GM10266 (cell line): ENCODE data around the gene LRRC36.

Experiments
- DNase-seq: peaks from one replicate; pipeline ENCODE4 v3.0.0; 2012; ENCODE audit errors: extremely low spot score
- TF ChIP-seq, protein P1 (sequence below): IDR thresholded peaks from 2 replicates; pipeline ENCODE4 v1.5.1; 2012; ENCODE audit warnings: mild to moderate bottlenecking, low read depth; ENCODE audit not compliant: control insufficient read depth, insufficient read depth; ENCODE audit errors: missing control alignments

Gene LRRC36

DNA sequence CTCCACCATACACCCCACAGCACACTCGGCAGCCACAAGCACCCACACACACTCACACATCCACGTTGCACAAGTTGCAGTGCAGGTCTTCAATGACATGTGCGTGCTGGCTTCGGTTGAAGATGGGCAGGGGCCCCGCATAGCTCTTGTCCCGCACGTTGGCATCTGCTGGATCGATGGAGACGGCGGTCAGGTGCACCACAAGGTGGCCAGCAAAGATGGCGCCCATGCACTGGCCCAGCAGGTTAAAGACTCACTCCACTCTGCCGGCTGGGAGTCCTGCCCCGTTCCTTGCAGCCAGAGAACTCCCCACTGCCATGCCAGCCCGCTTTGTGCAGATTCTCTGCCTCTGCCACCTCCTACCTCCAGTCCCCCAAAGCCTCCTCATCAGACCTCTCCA, 74.3 kb downstream of the LRRC36 start:
- no peak for DNase-seq
- TF ChIP-seq, protein P1, sequence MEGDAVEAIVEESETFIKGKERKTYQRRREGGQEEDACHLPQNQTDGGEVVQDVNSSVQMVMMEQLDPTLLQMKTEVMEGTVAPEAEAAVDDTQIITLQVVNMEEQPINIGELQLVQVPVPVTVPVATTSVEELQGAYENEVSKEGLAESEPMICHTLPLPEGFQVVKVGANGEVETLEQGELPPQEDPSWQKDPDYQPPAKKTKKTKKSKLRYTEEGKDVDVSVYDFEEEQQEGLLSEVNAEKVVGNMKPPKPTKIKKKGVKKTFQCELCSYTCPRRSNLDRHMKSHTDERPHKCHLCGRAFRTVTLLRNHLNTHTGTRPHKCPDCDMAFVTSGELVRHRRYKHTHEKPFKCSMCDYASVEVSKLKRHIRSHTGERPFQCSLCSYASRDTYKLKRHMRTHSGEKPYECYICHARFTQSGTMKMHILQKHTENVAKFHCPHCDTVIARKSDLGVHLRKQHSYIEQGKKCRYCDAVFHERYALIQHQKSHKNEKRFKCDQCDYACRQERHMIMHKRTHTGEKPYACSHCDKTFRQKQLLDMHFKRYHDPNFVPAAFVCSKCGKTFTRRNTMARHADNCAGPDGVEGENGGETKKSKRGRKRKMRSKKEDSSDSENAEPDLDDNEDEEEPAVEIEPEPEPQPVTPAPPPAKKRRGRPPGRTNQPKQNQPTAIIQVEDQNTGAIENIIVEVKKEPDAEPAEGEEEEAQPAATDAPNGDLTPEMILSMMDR, result no peak

DNA sequence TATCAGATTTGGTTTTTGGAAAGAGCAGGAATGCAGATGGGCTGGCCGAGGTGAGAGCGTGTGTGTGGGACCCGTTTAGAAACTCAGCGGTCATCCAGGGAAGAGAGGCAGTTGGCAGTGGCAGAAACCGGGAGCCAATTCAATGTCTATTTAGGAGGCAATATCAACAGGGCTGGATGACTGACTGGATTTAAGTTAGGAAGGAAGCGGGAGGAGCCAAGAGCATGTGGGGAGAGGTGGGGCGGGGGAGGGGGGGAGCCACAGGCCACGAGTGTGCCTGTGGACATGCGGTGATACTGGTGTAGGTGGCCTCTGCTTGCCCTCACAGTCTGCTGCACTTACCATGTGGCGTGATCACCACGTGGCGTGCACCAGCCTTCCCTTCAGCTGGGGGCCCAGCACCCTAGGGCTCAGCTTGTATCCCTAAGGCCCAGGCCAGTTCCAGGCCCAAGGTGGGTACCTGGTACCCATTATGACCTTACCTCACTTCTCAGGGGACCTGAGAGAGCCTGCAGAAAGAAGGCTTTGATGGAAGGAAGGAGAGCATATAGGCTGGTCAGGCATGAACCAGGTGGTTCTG, 77.5 kb downstream of the LRRC36 start:
- DNase-seq, result no peak
- TF ChIP-seq, protein P1, result no peak

DNA sequence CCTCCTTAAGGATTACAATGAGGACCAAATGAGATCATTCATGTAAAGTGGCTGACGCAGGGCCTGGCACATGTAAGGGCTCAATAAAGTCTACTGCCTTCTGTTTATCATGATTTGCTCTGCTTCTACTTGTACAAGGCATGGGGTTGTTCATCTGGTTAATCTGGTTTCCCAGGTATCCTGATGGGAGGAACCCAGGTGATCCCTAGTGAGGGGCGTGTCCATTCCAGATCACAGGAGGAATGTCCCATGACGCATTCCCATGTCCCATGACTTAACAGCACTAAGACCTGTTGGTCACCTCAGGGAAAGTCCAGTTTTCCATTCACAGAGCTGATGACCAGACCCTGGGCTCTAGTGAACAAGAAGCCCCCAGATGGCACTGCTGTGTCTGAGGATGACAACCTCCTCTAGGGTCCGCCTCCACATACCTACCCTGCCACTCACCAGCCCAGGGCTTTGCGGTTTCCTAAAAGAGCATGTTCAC, 78.2 kb downstream of the LRRC36 start:
- TF ChIP-seq, protein P1, result no peak

DNA sequence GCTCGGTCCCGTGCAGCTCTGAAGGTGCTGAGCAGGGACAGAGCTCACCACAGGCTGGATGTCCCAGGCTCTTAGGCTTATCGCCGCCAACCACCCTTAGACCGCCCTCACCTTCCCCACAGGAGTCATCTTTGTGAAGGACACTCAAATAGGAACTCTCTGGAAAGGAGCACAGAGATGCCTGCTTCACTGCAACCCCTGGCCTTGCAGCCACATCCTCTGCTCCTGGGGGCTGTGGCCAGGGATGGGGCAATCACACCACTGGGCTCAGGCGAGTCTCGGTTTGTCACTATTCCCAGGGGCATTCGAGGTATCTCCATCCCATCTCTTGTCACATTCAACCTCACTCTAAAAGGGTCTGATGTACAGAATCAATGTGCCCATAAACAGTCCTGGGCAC, 78.7 kb downstream of the LRRC36 start:
- TF ChIP-seq, protein P1, result no peak

More for the DNA sequence above, 78.2 kb downstream of the LRRC36 start:
- no peak for DNase-seq

DNA sequence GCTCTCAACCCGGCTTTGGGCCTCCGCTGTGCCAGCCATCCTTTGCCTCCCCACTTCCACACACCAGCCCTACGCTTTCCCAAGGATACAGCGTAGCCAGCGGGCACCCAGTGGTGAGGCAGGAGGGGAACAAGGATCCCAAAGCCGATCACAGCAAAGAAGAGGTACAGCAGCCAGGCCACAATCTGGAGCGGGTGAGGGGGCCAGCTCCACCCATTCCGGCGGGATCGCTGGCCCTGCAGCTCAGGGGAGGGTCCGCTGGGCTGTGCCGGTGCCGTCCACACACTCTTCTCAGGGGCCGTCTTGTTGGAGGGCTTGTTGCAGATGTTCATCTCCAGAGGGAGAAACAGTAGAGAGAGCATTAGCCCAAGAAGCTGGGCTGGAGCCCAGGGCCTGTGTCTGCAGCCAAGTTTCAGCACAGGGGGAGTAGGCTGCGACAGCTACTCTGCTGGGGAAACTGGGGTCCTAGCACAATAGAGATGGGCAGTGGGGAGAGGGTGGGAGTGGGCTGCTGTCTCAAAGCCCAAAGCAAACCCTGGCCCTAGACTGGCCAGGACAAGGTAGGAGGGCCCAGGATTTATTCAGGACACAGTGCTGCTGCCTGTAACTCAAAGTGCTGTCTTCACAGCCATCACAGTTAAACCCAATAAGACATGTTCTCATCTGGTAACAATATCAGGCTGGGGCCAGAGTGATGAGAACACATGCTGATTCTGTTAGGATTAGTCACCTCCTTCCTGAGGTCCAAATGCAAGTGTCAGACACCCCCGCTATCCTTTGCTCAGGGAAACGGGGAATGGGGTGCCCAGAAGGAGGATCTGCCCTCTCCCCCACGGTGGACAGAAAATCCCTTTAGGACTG, 79.7 kb downstream of the LRRC36 start:
- TF ChIP-seq, protein P1, result no peak
- DNase-seq, result no peak

More for the DNA sequence above, 78.7 kb downstream of the LRRC36 start:
- no peak for DNase-seq

DNA sequence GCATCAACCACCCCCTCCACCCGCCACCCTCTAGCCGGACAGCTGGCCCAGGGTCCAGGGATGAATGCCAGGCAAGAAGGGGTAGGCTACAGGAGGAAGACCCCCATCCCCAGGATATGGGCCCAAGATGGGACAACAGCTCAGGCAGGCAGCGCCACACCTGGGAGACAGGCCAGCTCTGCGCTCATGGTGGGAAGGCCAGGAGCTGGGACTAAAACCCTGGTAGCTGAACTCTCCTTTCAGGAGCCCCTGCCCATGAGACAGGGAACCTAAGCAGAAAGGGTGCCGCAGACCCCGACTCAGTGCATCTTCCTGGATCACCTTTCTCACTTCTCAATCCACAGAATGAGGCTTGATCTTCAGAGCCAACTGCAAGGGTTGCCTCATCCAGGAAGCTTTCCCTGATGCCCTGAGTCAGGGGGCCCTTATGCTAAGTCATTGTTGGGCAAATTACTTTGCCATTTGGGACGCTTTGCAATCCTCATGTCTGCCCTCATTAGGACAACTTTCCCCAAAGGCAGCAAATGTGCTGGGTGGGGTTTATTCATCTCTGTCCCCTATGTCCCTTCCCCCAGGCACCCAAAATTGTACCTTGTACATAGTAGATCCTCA, 80.7 kb downstream of the LRRC36 start:
- DNase-seq, result no peak
- TF ChIP-seq, protein P1, result no peak
